GM23338 (cell line): ENCODE measurements around the gene CHST13. TPM values are rescaled to one million over a fixed set of nuclear protein-coding genes. Genes with fewer than 3 reads are reported as not detected.

Source experiments
- ATAC-seq: fragments of 200-7000 bp; cut with Tn5 transposase; 3 replicates; pipeline ENCODE4 v1.9.1; 2020
- DNase-seq: peaks from one replicate; pipeline ENCODE4 v3.0.0-alpha.2; 2015; ENCODE audit warnings: low spot score
- H2AFZ ChIP-seq: fragments of 200-600 bp; sonication (generic); 2 replicates; pipeline ENCODE4 v1.8.0; 2016; ENCODE audit warnings: antibody characterized with exemption, mild to moderate bottlenecking, moderate library complexity
- H3F3A ChIP-seq: fragments of 200-600 bp; sonication (generic); replicated peaks from 2 replicates; pipeline ENCODE4 v1.8.0; 2017; ENCODE audit warnings: antibody characterized with exemption, mixed run types, low read depth
- H3K27ac ChIP-seq: fragments of 200-600 bp; sonication (generic); 2 replicates; pipeline ENCODE4 v1.6.1; 2016; ENCODE audit warnings: low read depth
- H3K27me3 ChIP-seq: fragments of 200-600 bp; sonication (generic); 2 replicates; pipeline ENCODE4 v1.8.0; 2016; ENCODE audit warnings: mild to moderate bottlenecking, mixed run types, moderate library complexity; ENCODE audit not compliant: insufficient read depth
- H3K36me3 ChIP-seq: fragments of 200-600 bp; sonication (generic); 2 replicates; pipeline ENCODE4 v1.8.0; 2016; ENCODE audit warnings: mild to moderate bottlenecking; ENCODE audit not compliant: insufficient read depth
- H3K4me1 ChIP-seq: fragments of 200-600 bp; sonication (generic); 2 replicates; pipeline ENCODE4 v1.8.0; 2016; ENCODE audit warnings: mild to moderate bottlenecking, moderate library complexity; ENCODE audit not compliant: insufficient read depth
- H3K4me2 ChIP-seq: fragments of 200-600 bp; sonication (generic); 2 replicates; pipeline ENCODE4 v1.7.1; 2017; ENCODE audit warnings: mixed run types
- H3K4me3 ChIP-seq: fragments of 200-600 bp; sonication (generic); 2 replicates; pipeline ENCODE4 v1.6.1; 2016; ENCODE audit warnings: mixed run types
- H3K79me2 ChIP-seq: fragments of 200-600 bp; sonication (generic); replicated peaks from 2 replicates; pipeline ENCODE4 v1.8.0; 2017; ENCODE audit warnings: mild to moderate bottlenecking; ENCODE audit not compliant: insufficient read depth
- H3K9me2 ChIP-seq: fragments of 200-600 bp; sonication (generic); 2 replicates; pipeline ENCODE4 v1.8.0; 2017; ENCODE audit not compliant: insufficient read depth
- H4K20me1 ChIP-seq: fragments of 200-600 bp; sonication (generic); replicated peaks from 2 replicates; pipeline ENCODE4 v1.8.0; 2017; ENCODE audit warnings: mild to moderate bottlenecking; ENCODE audit not compliant: insufficient read depth
- H3K27ac Mint-ChIP-seq: 2 replicates; pipeline ENCODE4 v1.8.0; 2020; ENCODE audit warnings: inconsistent platforms, mild to moderate bottlenecking, moderate library complexity, mixed read lengths
- H3K27me3 Mint-ChIP-seq: 3 replicates; pipeline ENCODE4 v1.8.0; 2022; ENCODE audit warnings: low read depth, mild to moderate bottlenecking, moderate library complexity, mixed read lengths, inconsistent platforms; ENCODE audit not compliant: insufficient read depth, poor library complexity
- H3K36me3 Mint-ChIP-seq: 3 replicates; pipeline ENCODE4 v1.8.0; 2021; ENCODE audit warnings: low read depth, mild to moderate bottlenecking, inconsistent platforms, moderate library complexity, mixed read lengths
- H3K4me1 Mint-ChIP-seq: 3 replicates; pipeline ENCODE4 v1.8.0; 2020; ENCODE audit warnings: mild to moderate bottlenecking, inconsistent platforms, mixed read lengths
- H3K4me3 Mint-ChIP-seq: 3 replicates; pipeline ENCODE4 v1.8.0; 2021; ENCODE audit warnings: moderate library complexity, mild to moderate bottlenecking, inconsistent platforms, mixed read lengths
- H3K9me3 Mint-ChIP-seq: 3 replicates; pipeline ENCODE4 v1.8.0; 2020; ENCODE audit warnings: moderate library complexity, mild to moderate bottlenecking, inconsistent platforms, mixed read lengths
- CREB1 ChIP-seq: fragments of 250-450 bp; sonication (Bioruptor Pico); IDR thresholded peaks from 2 replicates; pipeline ENCODE4 v1.5.0; 2020; ENCODE audit warnings: low read depth, mild to moderate bottlenecking, moderate library complexity
- JUNB ChIP-seq: IDR thresholded peaks from one replicate; pipeline ENCODE4 v1.6.1; 2016; ENCODE audit warnings: antibody characterized with exemption; ENCODE audit not compliant: unreplicated experiment
- NANOG ChIP-seq: IDR thresholded peaks from 2 replicates; pipeline ENCODE4 v1.6.1; 2016; ENCODE audit warnings: antibody characterized with exemption, borderline replicate concordance
- POLR2AphosphoS5 ChIP-seq: IDR thresholded peaks from 2 replicates; pipeline ENCODE4 v1.6.1; 2016; ENCODE audit warnings: antibody characterized with exemption, low read depth
- STAT1 ChIP-seq: IDR thresholded peaks from one replicate; pipeline ENCODE4 v1.6.1; 2016; ENCODE audit warnings: antibody characterized with exemption; ENCODE audit not compliant: unreplicated experiment
- ZNF114 ChIP-seq: fragments of 250-450 bp; sonication (Bioruptor Pico); IDR thresholded peaks from 2 replicates; pipeline ENCODE4 v1.5.0; 2020; ENCODE audit warnings: mild to moderate bottlenecking, moderate library complexity
- polyA plus RNA-seq: library from polyadenylated mRNA; unstranded; fragments of >200 nt; fragmentation: Nextera tagmentation; extraction: Ambion mirVana; gene quantifications from 2 replicates; pipeline ENCODE4 v1.2.1, GENCODE V29; 2016
- total RNA-seq: library from RNA; depleted of rRNA; stranded (reverse); fragments of >200 nt; shearing (Covaris generic); gene quantifications from 2 replicates; pipeline ENCODE4 v1.2.3, GENCODE V29; 2014
- TF ChIP-seq, protein P1 (sequence below): fragments of 250-450 bp; sonication (Bioruptor Pico); IDR thresholded peaks from 2 replicates; pipeline ENCODE4 v1.5.0; 2020; ENCODE audit warnings: mild to moderate bottlenecking, moderate library complexity
- TF ChIP-seq, protein P2 (sequence below), 2 experiments: fragments of 200-600 bp in 1 of 2; sonication (generic) in 1 of 2; conservative IDR thresholded peaks; 2 replicates each; pipeline versions ENCODE4 v1.5.1 to v1.6.1; 2016 to 2017; ENCODE audit warnings: antibody characterized with exemption in 2 of 2, low read depth in 2 of 2, mild to moderate bottlenecking in 2 of 2, moderate library complexity in 1 of 2

CHST13 gene
- total and polyA plus RNA-seq, 2 experiments from 2014 or later = 3.7 to 8.4 TPM

DNA sequence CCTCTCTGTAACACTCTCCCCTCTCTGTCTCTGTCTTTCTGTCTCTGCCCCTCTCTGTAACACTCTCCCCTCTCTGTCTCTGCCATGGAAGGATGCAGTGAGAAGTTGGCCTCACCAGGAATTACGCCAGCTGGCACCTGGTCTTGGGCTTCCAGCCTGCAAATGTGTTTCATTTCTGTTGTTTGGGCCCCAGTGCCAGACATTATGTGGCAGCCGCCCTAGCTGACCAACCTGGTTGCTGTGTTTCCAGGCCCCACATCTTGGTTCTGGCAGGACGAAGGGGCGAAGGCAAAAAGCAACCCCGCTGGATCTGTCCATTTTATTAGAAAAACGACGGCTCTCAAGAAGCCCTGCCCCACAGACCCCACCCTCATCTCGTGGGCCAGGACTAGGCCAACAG is 43.1 kb upstream of the CHST13 start (continued):
- TF ChIP-seq, protein P1, sequence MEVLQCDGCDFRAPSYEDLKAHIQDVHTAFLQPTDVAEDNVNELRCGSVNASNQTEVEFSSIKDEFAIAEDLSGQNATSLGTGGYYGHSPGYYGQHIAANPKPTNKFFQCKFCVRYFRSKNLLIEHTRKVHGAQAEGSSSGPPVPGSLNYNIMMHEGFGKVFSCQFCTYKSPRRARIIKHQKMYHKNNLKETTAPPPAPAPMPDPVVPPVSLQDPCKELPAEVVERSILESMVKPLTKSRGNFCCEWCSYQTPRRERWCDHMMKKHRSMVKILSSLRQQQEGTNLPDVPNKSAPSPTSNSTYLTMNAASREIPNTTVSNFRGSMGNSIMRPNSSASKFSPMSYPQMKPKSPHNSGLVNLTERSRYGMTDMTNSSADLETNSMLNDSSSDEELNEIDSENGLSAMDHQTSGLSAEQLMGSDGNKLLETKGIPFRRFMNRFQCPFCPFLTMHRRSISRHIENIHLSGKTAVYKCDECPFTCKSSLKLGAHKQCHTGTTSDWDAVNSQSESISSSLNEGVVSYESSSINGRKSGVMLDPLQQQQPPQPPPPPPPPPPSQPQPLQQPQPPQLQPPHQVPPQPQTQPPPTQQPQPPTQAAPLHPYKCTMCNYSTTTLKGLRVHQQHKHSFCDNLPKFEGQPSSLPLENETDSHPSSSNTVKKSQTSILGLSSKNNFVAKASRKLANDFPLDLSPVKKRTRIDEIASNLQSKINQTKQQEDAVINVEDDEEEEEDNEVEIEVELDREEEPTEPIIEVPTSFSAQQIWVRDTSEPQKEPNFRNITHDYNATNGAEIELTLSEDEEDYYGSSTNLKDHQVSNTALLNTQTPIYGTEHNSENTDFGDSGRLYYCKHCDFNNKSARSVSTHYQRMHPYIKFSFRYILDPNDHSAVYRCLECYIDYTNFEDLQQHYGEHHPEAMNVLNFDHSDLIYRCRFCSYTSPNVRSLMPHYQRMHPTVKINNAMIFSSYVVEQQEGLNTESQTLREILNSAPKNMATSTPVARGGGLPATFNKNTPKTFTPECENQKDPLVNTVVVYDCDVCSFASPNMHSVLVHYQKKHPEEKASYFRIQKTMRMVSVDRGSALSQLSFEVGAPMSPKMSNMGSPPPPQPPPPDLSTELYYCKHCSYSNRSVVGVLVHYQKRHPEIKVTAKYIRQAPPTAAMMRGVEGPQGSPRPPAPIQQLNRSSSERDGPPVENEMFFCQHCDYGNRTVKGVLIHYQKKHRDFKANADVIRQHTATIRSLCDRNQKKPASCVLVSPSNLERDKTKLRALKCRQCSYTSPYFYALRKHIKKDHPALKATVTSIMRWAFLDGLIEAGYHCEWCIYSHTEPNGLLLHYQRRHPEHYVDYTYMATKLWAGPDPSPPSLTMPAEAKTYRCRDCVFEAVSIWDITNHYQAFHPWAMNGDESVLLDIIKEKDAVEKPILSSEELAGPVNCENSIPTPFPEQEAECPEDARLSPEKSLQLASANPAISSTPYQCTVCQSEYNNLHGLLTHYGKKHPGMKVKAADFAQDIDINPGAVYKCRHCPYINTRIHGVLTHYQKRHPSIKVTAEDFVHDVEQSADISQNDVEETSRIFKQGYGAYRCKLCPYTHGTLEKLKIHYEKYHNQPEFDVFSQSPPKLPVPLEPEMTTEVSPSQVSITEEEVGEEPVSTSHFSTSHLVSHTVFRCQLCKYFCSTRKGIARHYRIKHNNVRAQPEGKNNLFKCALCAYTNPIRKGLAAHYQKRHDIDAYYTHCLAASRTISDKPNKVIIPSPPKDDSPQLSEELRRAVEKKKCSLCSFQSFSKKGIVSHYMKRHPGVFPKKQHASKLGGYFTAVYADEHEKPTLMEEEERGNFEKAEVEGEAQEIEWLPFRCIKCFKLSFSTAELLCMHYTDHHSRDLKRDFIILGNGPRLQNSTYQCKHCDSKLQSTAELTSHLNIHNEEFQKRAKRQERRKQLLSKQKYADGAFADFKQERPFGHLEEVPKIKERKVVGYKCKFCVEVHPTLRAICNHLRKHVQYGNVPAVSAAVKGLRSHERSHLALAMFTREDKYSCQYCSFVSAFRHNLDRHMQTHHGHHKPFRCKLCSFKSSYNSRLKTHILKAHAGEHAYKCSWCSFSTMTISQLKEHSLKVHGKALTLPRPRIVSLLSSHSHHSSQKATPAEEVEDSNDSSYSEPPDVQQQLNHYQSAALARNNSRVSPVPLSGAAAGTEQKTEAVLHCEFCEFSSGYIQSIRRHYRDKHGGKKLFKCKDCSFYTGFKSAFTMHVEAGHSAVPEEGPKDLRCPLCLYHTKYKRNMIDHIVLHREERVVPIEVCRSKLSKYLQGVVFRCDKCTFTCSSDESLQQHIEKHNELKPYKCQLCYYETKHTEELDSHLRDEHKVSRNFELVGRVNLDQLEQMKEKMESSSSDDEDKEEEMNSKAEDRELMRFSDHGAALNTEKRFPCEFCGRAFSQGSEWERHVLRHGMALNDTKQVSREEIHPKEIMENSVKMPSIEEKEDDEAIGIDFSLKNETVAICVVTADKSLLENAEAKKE = no peak
- TF ChIP-seq STAT1 (no peak), CREB1 (CRISPR knock-in tag) (no peak)

DNA sequence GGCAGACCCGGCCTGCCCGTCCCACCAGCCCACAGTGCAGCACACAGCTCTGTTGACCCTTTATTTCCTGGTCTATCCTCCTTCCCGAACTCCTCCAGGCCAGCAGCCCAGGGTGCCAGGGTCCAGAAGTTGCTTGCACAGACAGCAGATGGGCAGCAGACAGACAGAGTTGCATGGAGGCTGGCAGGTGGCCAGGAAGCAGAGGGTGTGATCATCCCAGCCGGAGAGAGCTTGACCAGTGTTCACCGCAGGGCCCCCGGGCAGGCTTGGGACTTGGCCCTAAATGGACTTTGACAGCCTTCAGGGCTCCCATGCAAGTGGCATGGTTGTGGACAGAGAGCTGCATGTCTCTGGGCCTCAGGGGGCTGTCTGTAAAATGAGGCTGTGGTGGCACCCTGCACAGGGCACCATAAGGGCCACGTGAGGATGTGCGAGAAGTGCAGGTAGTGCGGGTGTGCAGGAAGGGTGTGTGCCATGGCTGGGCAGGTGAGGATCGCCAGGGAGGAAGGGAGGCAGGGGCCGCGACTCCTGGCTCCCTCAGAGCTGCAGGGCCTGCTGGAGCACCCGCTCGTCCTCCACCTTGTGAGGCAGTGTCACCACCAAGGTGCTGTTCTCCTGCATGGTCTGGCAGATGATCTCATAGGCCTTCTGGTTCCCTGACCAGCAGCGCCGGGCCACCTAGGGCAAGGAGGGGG is 42.0 kb upstream of the CHST13 start:
- no peak overlapping the region for H3K4me2 ChIP-seq
- DNase-seq = no peak
- H3K4me3 Mint-ChIP-seq = no peak overlapping the region
- TF ChIP-seq, protein P1 = no peak
- TF ChIP-seq, protein P2, sequence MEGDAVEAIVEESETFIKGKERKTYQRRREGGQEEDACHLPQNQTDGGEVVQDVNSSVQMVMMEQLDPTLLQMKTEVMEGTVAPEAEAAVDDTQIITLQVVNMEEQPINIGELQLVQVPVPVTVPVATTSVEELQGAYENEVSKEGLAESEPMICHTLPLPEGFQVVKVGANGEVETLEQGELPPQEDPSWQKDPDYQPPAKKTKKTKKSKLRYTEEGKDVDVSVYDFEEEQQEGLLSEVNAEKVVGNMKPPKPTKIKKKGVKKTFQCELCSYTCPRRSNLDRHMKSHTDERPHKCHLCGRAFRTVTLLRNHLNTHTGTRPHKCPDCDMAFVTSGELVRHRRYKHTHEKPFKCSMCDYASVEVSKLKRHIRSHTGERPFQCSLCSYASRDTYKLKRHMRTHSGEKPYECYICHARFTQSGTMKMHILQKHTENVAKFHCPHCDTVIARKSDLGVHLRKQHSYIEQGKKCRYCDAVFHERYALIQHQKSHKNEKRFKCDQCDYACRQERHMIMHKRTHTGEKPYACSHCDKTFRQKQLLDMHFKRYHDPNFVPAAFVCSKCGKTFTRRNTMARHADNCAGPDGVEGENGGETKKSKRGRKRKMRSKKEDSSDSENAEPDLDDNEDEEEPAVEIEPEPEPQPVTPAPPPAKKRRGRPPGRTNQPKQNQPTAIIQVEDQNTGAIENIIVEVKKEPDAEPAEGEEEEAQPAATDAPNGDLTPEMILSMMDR (conservative IDR thresholded peaks at IDR 0.05; ENCODE audit: low read depth in 2 of 2) = no peak
- TF ChIP-seq POLR2AphosphoS5 (no peak), JUNB (no peak), NANOG (no peak), ZNF114 (CRISPR knock-in tag) (no peak)

More for the DNA sequence above, 42.0 kb upstream of the CHST13 start:
- ATAC-seq = no peak
- H3K4me3 ChIP-seq = no peak overlapping the region
- H4K20me1 ChIP-seq = no peaks in the 10 kb centered on the region
- no peaks in the 10 kb centered on the region for H3K9me2 ChIP-seq
- H3K4me1 ChIP-seq = peaks cover 17% of the 10 kb centered on the region
- H3K9me3 Mint-ChIP-seq = no peaks in the 10 kb centered on the region
- no peaks in the 10 kb centered on the region for H3F3A ChIP-seq
- no peak overlapping the region for H2AFZ ChIP-seq
- H3K27me3 Mint-ChIP-seq = peaks cover 5% of the 10 kb centered on the region
- no peaks in the 10 kb centered on the region for H3K36me3 ChIP-seq
- H3K27me3 ChIP-seq = no peaks in the 10 kb centered on the region
- H3K79me2 ChIP-seq = no peaks in the 10 kb centered on the region
- no peaks in the 10 kb centered on the region; the same call in 2 of the 3 replicates for H3K36me3 Mint-ChIP-seq
- no peak overlapping the region for H3K27ac ChIP-seq
- H3K27ac Mint-ChIP-seq = no peak overlapping the region
- H3K4me1 Mint-ChIP-seq = peaks cover 41% of the 10 kb centered on the region
